ENCODE measurements around the gene MAPK10. TPM values are rescaled to one million over a fixed set of nuclear protein-coding genes. Genes with fewer than 3 reads are reported as not detected.

Gene MAPK10
- total RNA-seq, 1 experiment from 2014 or later = 0.44 TPM

DNA sequence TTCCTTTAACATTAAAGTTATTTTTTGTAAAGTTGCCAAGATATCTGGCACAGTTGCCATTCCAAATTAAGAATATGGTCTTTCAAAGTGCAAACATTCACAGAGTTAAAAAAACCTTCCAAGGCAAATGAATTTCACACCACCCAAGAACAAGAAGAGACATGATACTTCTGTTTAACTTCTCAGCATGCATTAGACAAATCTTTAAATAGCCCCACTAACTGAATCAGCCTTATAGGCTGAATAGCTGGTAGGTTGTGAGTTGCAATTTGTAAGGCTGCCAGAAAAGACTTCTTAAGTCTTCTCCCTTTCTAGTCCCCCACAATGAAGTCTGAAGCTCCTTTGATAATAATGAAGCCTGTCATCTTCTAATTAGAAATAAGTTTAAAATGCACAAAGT, 95.6 kb downstream of the MAPK10 start:
- POLR2A ChIA-PET (ENCODE audit: unreplicated experiment) = no interaction called here
- Histone ChIP-seq H3K36me3 (ENCODE audit: low read depth, low read length) (no peaks in the 10 kb centered on the region), H3K9me3 (ENCODE audit: low read length) (no peaks in the 10 kb centered on the region), H4K20me1 (ENCODE audit: low read length) (no peaks in the 10 kb centered on the region), H3K9ac (ENCODE audit: low read length) (no peak overlapping the region), H3K4me2 (ENCODE audit: low read length) (no peak overlapping the region), H3K4me1 (ENCODE audit: insufficient read depth, low read length) (no peaks in the 10 kb centered on the region), H3K27ac (ENCODE audit: low read length) (no peak overlapping the region), H3F3A (ENCODE audit: low read length, unreplicated experiment) (no peaks in the 10 kb centered on the region), H3K27me3 (ENCODE audit: low read length) (no peaks in the 10 kb centered on the region), H3K9me2 (replicated peaks; ENCODE audit: low read length) (no peaks in the 10 kb centered on the region), H2AFZ (ENCODE audit: low read length) (no peak overlapping the region), H3K79me2 (ENCODE audit: low read length) (no peaks in the 10 kb centered on the region), H3K4me3 (ENCODE audit: low read length) (no peak overlapping the region)
- no peak for TF ChIP-seq CTCF (conservative IDR thresholded peaks at IDR 0.05; ENCODE audit: low read depth, low read length)
- TF ChIP-seq EZH2phosphoT487 (IDR thresholded peaks at IDR 0.05; ENCODE audit: borderline replicate concordance, low read length) = no peak
- TF ChIP-seq EZH2 (IDR thresholded peaks at IDR 0.05; ENCODE audit: low read length, unreplicated experiment) = no peak
- CTCF ChIA-PET = no interaction called here
- DNase-seq (no peak), ATAC-seq (no peak)
- no TSS peak for BruUV-seq (replicated peaks)
- intact Hi-C loops (cut with micrococcal nuclease) = no loop called here

- Histone ChIP-seq H3K27me3 (ENCODE audit: low read length) (no peaks in the 10 kb centered on the region), H3K9me2 (replicated peaks; ENCODE audit: low read length) (no peaks in the 10 kb centered on the region), H3K4me2 (ENCODE audit: low read length) (no peak overlapping the region), H3K9ac (ENCODE audit: low read length) (no peak overlapping the region), H3K4me1 (ENCODE audit: insufficient read depth, low read length) (no peaks in the 10 kb centered on the region), H3F3A (ENCODE audit: low read length, unreplicated experiment) (no peaks in the 10 kb centered on the region), H3K9me3 (ENCODE audit: low read length) (no peaks in the 10 kb centered on the region), H3K36me3 (ENCODE audit: low read depth, low read length) (no peaks in the 10 kb centered on the region), H3K79me2 (ENCODE audit: low read length) (no peaks in the 10 kb centered on the region), H3K27ac (ENCODE audit: low read length) (no peak overlapping the region), H4K20me1 (ENCODE audit: low read length) (no peaks in the 10 kb centered on the region), H3K4me3 (ENCODE audit: low read length) (no peak overlapping the region), H2AFZ (ENCODE audit: low read length) (no peak overlapping the region)
- ChIA-PET CTCF (interaction anchor here (0.6 kb wide), 1 partner anchor 65 kb away, joined by 5 read pairs; no protein-coding TSS in a partner anchor), POLR2A (ENCODE audit: unreplicated experiment) (no interaction called here)
- intact Hi-C loops (cut with micrococcal nuclease) = no loop called here
- no peak for ATAC-seq
- no TSS peak for BruUV-seq (replicated peaks)
- TF ChIP-seq CTCF (conservative IDR thresholded peaks at IDR 0.05; ENCODE audit: low read depth, low read length) = no peak
- TF ChIP-seq EZH2phosphoT487 (IDR thresholded peaks at IDR 0.05; ENCODE audit: borderline replicate concordance, low read length) = no peak
- TF ChIP-seq EZH2 (IDR thresholded peaks at IDR 0.05; ENCODE audit: low read length, unreplicated experiment) = no peak
- no peak for DNase-seq
Observed at GRCh38 chr4:86261636-86262035, 98.2 kb downstream of the MAPK10 start.

DNA sequence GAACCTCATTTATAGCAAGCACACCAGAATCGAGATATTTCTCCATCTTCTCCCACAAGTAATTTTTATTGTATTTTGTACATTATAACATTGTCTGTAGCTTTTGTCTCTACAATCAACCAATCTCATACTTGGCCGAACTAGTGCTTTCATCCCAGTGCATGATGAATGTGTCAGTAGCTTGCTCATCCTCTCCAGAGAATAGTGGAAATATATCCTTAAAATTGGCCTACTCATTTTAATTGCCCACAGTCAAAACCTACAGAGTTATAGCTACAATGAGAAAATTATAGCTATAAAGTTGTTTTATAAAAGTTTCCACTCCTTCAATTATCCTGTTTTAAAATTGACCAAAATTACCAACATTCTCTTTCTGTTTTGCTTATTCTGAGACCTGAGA, 103.8 kb downstream of the MAPK10 start:
- no peaks in the 10 kb centered on the region for H4K20me1 ChIP-seq (ENCODE audit: low read length)
- H3K4me1 ChIP-seq (ENCODE audit: insufficient read depth, low read length) = no peaks in the 10 kb centered on the region
- no peak overlapping the region for H3K4me3 ChIP-seq (ENCODE audit: low read length)
- H3K27me3 ChIP-seq (ENCODE audit: low read length) = no peaks in the 10 kb centered on the region
- H3K36me3 ChIP-seq (ENCODE audit: low read depth, low read length) = no peaks in the 10 kb centered on the region
- BruUV-seq (replicated peaks) = no TSS peak
- intact Hi-C loops (cut with micrococcal nuclease) = no loop called here
- POLR2A ChIA-PET (ENCODE audit: unreplicated experiment) = no interaction called here
- ATAC-seq = no peak
- no peak overlapping the region for H3K27ac ChIP-seq (ENCODE audit: low read length)
- H3K9me3 ChIP-seq (ENCODE audit: low read length) = no peaks in the 10 kb centered on the region
- TF ChIP-seq EZH2phosphoT487 (IDR thresholded peaks at IDR 0.05; ENCODE audit: borderline replicate concordance, low read length) (no peak), CTCF (conservative IDR thresholded peaks at IDR 0.05; ENCODE audit: low read depth, low read length) (no peak), EZH2 (IDR thresholded peaks at IDR 0.05; ENCODE audit: low read length, unreplicated experiment) (no peak)
- H3K9me2 ChIP-seq (replicated peaks; ENCODE audit: low read length) = no peaks in the 10 kb centered on the region
- H3K79me2 ChIP-seq (ENCODE audit: low read length) = no peaks in the 10 kb centered on the region
- H3F3A ChIP-seq (ENCODE audit: low read length, unreplicated experiment) = no peaks in the 10 kb centered on the region
- DNase-seq = no peak
- CTCF ChIA-PET = no interaction called here
- no peak overlapping the region for H3K4me2 ChIP-seq (ENCODE audit: low read length)
- H2AFZ ChIP-seq (ENCODE audit: low read length) = no peak overlapping the region
- H3K9ac ChIP-seq (ENCODE audit: low read length) = no peak overlapping the region

All from PC-3 (cell line).